KMS-11 (cell line): ENCODE results near the gene MPRIP.

Experiments
- H2AFZ ChIP-seq: fragments of 200-600 bp; sonication (generic); 2 replicates; pipeline ENCODE4 v1.6.1; 2016; ENCODE audit warnings: antibody characterized with exemption, mixed run types, low read depth
- H3K27ac ChIP-seq: fragments of 200-600 bp; sonication (generic); 2 replicates; pipeline ENCODE4 v1.6.1; 2016; ENCODE audit warnings: mild to moderate bottlenecking, mixed run types
- H3K27me3 ChIP-seq: fragments of 200-600 bp; sonication (generic); 2 replicates; pipeline ENCODE4 v1.6.1; 2017; ENCODE audit warnings: mild to moderate bottlenecking, low read depth, mixed run types, moderate library complexity; ENCODE audit not compliant: insufficient read depth
- H3K36me3 ChIP-seq: fragments of 200-600 bp; sonication (generic); 2 replicates; pipeline ENCODE4 v1.6.1; 2017; ENCODE audit warnings: mild to moderate bottlenecking, mixed run types; ENCODE audit not compliant: insufficient read depth
- H3K4me1 ChIP-seq: fragments of 200-600 bp; sonication (generic); 2 replicates; pipeline ENCODE4 v1.6.1; 2016; ENCODE audit warnings: mild to moderate bottlenecking, low read depth, mixed run types; ENCODE audit not compliant: poor library complexity, severe bottlenecking
- H3K4me2 ChIP-seq: fragments of 200-600 bp; sonication (generic); 2 replicates; pipeline ENCODE4 v1.7.0; 2016; ENCODE audit warnings: mild to moderate bottlenecking, mixed run types
- H3K4me3 ChIP-seq: fragments of 200-600 bp; sonication (generic); IDR thresholded peaks from 2 replicates; pipeline ENCODE4 v1.6.1; 2017; ENCODE audit warnings: low read depth, low read length, mixed read lengths; ENCODE audit not compliant: insufficient read depth
- H3K79me2 ChIP-seq: fragments of 200-600 bp; sonication (generic); 2 replicates; pipeline ENCODE4 v1.6.1; 2016; ENCODE audit warnings: low read depth, mixed run types; ENCODE audit not compliant: insufficient read depth
- H3K9ac ChIP-seq: fragments of 200-600 bp; sonication (generic); 2 replicates; pipeline ENCODE4 v1.6.1; 2016; ENCODE audit warnings: mild to moderate bottlenecking, mixed run types
- H4K20me1 ChIP-seq: fragments of 200-600 bp; sonication (generic); 2 replicates; pipeline ENCODE4 v1.6.1; 2016; ENCODE audit warnings: mild to moderate bottlenecking, mixed run types; ENCODE audit not compliant: insufficient read depth
- CTCF ChIP-seq: fragments of 200-600 bp; sonication (generic); conservative IDR thresholded peaks from 2 replicates; pipeline ENCODE4 v1.6.1; 2017; ENCODE audit warnings: low read depth, mild to moderate bottlenecking, antibody characterized with exemption, low read length, moderate library complexity, mixed read lengths

MPRIP gene

GRCh38 chr17:17216236-17216635 is 174.0 kb downstream of the MPRIP start:
- H3K27me3 ChIP-seq: no peaks in the 10 kb centered on the region
- H2AFZ ChIP-seq: no peak overlapping the region
- no peak overlapping the region for H3K27ac ChIP-seq
- H3K4me3 ChIP-seq: no peak overlapping the region
- H4K20me1 ChIP-seq: no peaks in the 10 kb centered on the region
- no peak for TF ChIP-seq CTCF
- no peak overlapping the region for H3K4me2 ChIP-seq
- no peaks in the 10 kb centered on the region for H3K36me3 ChIP-seq
- no peak overlapping the region for H3K9ac ChIP-seq
- H3K4me1 ChIP-seq: no peaks in the 10 kb centered on the region
- no peaks in the 10 kb centered on the region for H3K79me2 ChIP-seq

- H3K4me1 ChIP-seq: no peaks in the 10 kb centered on the region
- no peaks in the 10 kb centered on the region for H3K79me2 ChIP-seq
- TF ChIP-seq CTCF: no peak
- no peak overlapping the region for H3K27ac ChIP-seq
- no peak overlapping the region for H3K9ac ChIP-seq
- no peaks in the 10 kb centered on the region for H3K27me3 ChIP-seq
- no peak overlapping the region for H3K4me2 ChIP-seq
- no peak overlapping the region for H2AFZ ChIP-seq
- H3K4me3 ChIP-seq: no peak overlapping the region
- no peaks in the 10 kb centered on the region for H3K36me3 ChIP-seq
- H4K20me1 ChIP-seq: no peaks in the 10 kb centered on the region
Observed at GRCh38 chr17:17216776-17217175, 174.5 kb downstream of the MPRIP start.

- Histone ChIP-seq H3K4me1 (no peaks in the 10 kb centered on the region), H2AFZ (no peak overlapping the region), H3K9ac (no peak overlapping the region), H3K4me3 (no peak overlapping the region), H3K36me3 (no peaks in the 10 kb centered on the region), H4K20me1 (no peaks in the 10 kb centered on the region), H3K27ac (no peak overlapping the region), H3K79me2 (no peaks in the 10 kb centered on the region), H3K4me2 (no peak overlapping the region), H3K27me3 (no peaks in the 10 kb centered on the region)
- TF ChIP-seq CTCF: no peak
Observed at GRCh38 chr17:17217995-17218394, 175.7 kb downstream of the MPRIP start.

GRCh38 chr17:17220529-17220928 is 178.3 kb downstream of the MPRIP start:
- Histone ChIP-seq H3K27ac (no peak overlapping the region), H3K27me3 (no peaks in the 10 kb centered on the region), H4K20me1 (no peaks in the 10 kb centered on the region), H3K4me3 (no peak overlapping the region), H3K4me1 (no peaks in the 10 kb centered on the region), H3K4me2 (no peak overlapping the region), H3K79me2 (no peaks in the 10 kb centered on the region), H3K36me3 (no peaks in the 10 kb centered on the region), H2AFZ (no peak overlapping the region), H3K9ac (no peak overlapping the region)
- no peak for TF ChIP-seq CTCF
